Neural cell (in vitro differentiated cells): ENCODE measurements around the gene WDR7. TPM values are rescaled to one million over a fixed set of nuclear protein-coding genes. Genes with fewer than 3 reads are reported as not detected.

Experiments used
- H2AFZ ChIP-seq: fragments of 200-600, 300-800 bp; sonication (generic), shearing (Covaris generic); 2 replicates; pipeline ENCODE4 v1.6.0; 2014; ENCODE audit warnings: low read depth, mild to moderate bottlenecking, antibody characterized with exemption, low read length, moderate library complexity
- H3F3A ChIP-seq: fragments of 200-600 bp; shearing (Covaris generic); 2 replicates; pipeline ENCODE4 v1.6.1; 2016; ENCODE audit warnings: mild to moderate bottlenecking, moderate library complexity, mixed read lengths, antibody characterized with exemption, low read length; ENCODE audit not compliant: insufficient read depth, poor library complexity, severe bottlenecking
- H3K27ac ChIP-seq: fragments of 200-600, 300-800 bp; sonication (generic), shearing (Covaris generic); 2 replicates; pipeline ENCODE4 v1.5.1; 2014; ENCODE audit warnings: mild to moderate bottlenecking, low read length, moderate library complexity
- H3K27me3 ChIP-seq: fragments of 300-800, 200-600 bp; sonication (generic), shearing (Covaris generic); 2 replicates; pipeline ENCODE4 v1.6.0; 2014; ENCODE audit warnings: mild to moderate bottlenecking, low read depth, low read length, moderate library complexity; ENCODE audit not compliant: insufficient read depth
- H3K36me3 ChIP-seq: fragments of 300-800, 200-600 bp; sonication (generic), shearing (Covaris generic); 2 replicates; pipeline ENCODE4 v1.5.1; 2014; ENCODE audit warnings: mild to moderate bottlenecking, antibody characterized with exemption, low read length, moderate library complexity; ENCODE audit not compliant: insufficient read depth
- H3K4me2 ChIP-seq: fragments of 300-800, 200-600 bp; sonication (generic), shearing (Covaris generic); 2 replicates; pipeline ENCODE4 v1.6.0; 2014; ENCODE audit warnings: mild to moderate bottlenecking, low read length
- H3K4me3 ChIP-seq: fragments of 300-800, 200-600 bp; sonication (generic), shearing (Covaris generic); 2 replicates; pipeline ENCODE4 v1.5.1; 2014; ENCODE audit warnings: mild to moderate bottlenecking, low read length, moderate library complexity
- H3K79me2 ChIP-seq: fragments of 200-600 bp; shearing (Covaris generic); replicated peaks from 2 replicates; pipeline ENCODE4 v1.6.0; 2014; ENCODE audit warnings: mild to moderate bottlenecking, low read length, moderate library complexity; ENCODE audit not compliant: insufficient read depth
- H3K9ac ChIP-seq: fragments of 300-800, 200-600 bp; sonication (generic), shearing (Covaris generic); 2 replicates; pipeline ENCODE4 v1.6.1; 2016; ENCODE audit warnings: mild to moderate bottlenecking, low read length, mixed read lengths
- H3K9me2 ChIP-seq: fragments of 200-600 bp; shearing (Covaris generic); 2 replicates; pipeline ENCODE4 v1.6.1; 2016; ENCODE audit warnings: mild to moderate bottlenecking, low read length, mixed read lengths; ENCODE audit not compliant: insufficient read depth
- H3K9me3 ChIP-seq: fragments of 200-600, 300-800 bp; sonication (generic), shearing (Covaris generic); 2 replicates; pipeline ENCODE4 v1.6.1; 2016; ENCODE audit warnings: mild to moderate bottlenecking, mixed run types, low read length, moderate library complexity, mixed read lengths
- H4K20me1 ChIP-seq: fragments of 200-600 bp; shearing (Covaris generic); 2 replicates; pipeline ENCODE4 v1.6.1; 2016; ENCODE audit warnings: mild to moderate bottlenecking, mixed run types; ENCODE audit not compliant: insufficient read depth
- EP300 ChIP-seq: fragments of 450-650 bp; conservative IDR thresholded peaks from 2 replicates; pipeline ENCODE4 v1.6.1; 2014; ENCODE audit warnings: antibody characterized with exemption, mild to moderate bottlenecking, moderate library complexity; ENCODE audit not compliant: poor library complexity, severe bottlenecking
- EZH2 ChIP-seq: fragments of 200-600, 300-800 bp; shearing (Covaris generic), sonication (generic); IDR thresholded peaks from 2 replicates; pipeline ENCODE4 v1.6.1; 2014; ENCODE audit warnings: antibody characterized with exemption, low read length, borderline replicate concordance, mild to moderate bottlenecking; ENCODE audit not compliant: insufficient read depth, poor library complexity, severe bottlenecking
- MXI1 ChIP-seq: fragments of 450-650 bp; conservative IDR thresholded peaks from 2 replicates; pipeline ENCODE4 v1.6.1; 2014; ENCODE audit warnings: antibody characterized with exemption, mild to moderate bottlenecking; ENCODE audit not compliant: poor library complexity, severe bottlenecking
- POLR2AphosphoS5 ChIP-seq: IDR thresholded peaks from 2 replicates; pipeline ENCODE4 v1.6.1; 2012
- RAD21 ChIP-seq: fragments of 450-650 bp; conservative IDR thresholded peaks from 2 replicates; pipeline ENCODE4 v1.6.1; 2014; ENCODE audit warnings: antibody characterized with exemption, mild to moderate bottlenecking, moderate library complexity
- SMC3 ChIP-seq: fragments of 450-650 bp; conservative IDR thresholded peaks from 2 replicates; pipeline ENCODE4 v1.6.1; 2014; ENCODE audit warnings: antibody characterized with exemption, mild to moderate bottlenecking, moderate library complexity; ENCODE audit not compliant: poor library complexity
- TAF1 ChIP-seq: IDR thresholded peaks from 2 replicates; pipeline ENCODE4 v1.6.1; 2012; ENCODE audit warnings: low read depth
- polyA plus RNA-seq: library from polyadenylated mRNA; depleted of rRNA; stranded (reverse); fragments of >200 nt; gene quantifications from 2 replicates; pipeline ENCODE4 v1.2.3, GENCODE V29; 2014
- TF ChIP-seq, protein P1 (sequence below): fragments of 450-650 bp; IDR thresholded peaks from 2 replicates; pipeline ENCODE4 v1.5.1; 2014; ENCODE audit warnings: antibody characterized with exemption, mild to moderate bottlenecking, moderate library complexity; ENCODE audit not compliant: poor library complexity, severe bottlenecking
- TF ChIP-seq, protein P2 (sequence below): IDR thresholded peaks from 2 replicates; pipeline ENCODE4 v1.6.1; 2012; ENCODE audit warnings: borderline replicate concordance

WDR7 gene
- polyA plus RNA-seq, 1 donor from 2014 or later: 15.1 TPM

DNA sequence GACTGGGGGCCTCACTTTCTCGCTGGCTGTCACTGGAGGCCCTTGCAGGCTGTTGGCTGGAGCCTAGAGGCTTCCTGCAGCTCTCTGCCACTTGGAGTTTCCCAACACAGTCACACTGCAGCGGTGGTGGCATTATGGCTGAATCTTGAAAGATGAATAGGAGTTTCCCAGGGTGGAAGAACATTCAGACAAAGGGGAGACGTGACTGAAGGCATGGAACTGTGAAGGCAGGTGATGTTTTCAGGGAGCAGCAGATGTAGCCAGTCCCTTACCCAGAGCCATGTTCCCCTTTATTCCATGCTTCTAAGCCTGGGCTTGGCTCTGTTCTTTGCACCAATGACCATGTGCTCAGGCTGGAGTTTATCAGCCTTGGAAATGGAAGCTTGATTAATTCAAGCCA, 389.0 kb downstream of the WDR7 start:
- H3K9me3 ChIP-seq: no peaks in the 10 kb centered on the region
- H4K20me1 ChIP-seq: no peaks in the 10 kb centered on the region
- TF ChIP-seq EZH2: no peak
- TF ChIP-seq POLR2AphosphoS5: no peak
- TF ChIP-seq, protein P1, sequence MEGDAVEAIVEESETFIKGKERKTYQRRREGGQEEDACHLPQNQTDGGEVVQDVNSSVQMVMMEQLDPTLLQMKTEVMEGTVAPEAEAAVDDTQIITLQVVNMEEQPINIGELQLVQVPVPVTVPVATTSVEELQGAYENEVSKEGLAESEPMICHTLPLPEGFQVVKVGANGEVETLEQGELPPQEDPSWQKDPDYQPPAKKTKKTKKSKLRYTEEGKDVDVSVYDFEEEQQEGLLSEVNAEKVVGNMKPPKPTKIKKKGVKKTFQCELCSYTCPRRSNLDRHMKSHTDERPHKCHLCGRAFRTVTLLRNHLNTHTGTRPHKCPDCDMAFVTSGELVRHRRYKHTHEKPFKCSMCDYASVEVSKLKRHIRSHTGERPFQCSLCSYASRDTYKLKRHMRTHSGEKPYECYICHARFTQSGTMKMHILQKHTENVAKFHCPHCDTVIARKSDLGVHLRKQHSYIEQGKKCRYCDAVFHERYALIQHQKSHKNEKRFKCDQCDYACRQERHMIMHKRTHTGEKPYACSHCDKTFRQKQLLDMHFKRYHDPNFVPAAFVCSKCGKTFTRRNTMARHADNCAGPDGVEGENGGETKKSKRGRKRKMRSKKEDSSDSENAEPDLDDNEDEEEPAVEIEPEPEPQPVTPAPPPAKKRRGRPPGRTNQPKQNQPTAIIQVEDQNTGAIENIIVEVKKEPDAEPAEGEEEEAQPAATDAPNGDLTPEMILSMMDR: no peak

DNA sequence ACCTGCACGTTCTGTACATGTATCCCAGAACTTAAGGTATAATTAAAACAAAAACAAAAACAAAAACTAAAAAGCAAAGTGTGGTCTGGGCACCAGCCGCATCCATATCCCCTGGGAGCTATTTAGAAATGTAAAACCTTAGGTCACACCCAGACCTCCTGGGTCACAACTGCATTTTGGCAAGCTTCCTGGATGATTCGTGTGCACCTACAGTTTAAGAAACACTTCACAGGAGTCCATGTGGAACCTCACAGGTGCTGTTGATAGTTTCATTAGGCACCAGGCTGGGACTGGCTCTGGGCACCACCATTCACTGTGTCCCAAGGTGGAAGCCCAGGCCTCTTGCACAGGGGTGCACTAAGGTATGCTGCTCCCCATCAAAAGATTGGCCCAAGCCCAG, 392.1 kb downstream of the WDR7 start:
- no peaks in the 10 kb centered on the region for H3K9me3 ChIP-seq
- H3K36me3 ChIP-seq: no peaks in the 10 kb centered on the region
- no peaks in the 10 kb centered on the region for H3K9me2 ChIP-seq
- no peaks in the 10 kb centered on the region for H3F3A ChIP-seq
- H2AFZ ChIP-seq: no peak overlapping the region
- no peak overlapping the region for H3K27ac ChIP-seq
- H3K9ac ChIP-seq: no peak overlapping the region
- TF ChIP-seq, protein P1: no peak
- TF ChIP-seq MXI1: no peak
- no peak for TF ChIP-seq SMC3
- TF ChIP-seq EP300: no peak
- TF ChIP-seq RAD21: no peak
- TF ChIP-seq, protein P2, sequence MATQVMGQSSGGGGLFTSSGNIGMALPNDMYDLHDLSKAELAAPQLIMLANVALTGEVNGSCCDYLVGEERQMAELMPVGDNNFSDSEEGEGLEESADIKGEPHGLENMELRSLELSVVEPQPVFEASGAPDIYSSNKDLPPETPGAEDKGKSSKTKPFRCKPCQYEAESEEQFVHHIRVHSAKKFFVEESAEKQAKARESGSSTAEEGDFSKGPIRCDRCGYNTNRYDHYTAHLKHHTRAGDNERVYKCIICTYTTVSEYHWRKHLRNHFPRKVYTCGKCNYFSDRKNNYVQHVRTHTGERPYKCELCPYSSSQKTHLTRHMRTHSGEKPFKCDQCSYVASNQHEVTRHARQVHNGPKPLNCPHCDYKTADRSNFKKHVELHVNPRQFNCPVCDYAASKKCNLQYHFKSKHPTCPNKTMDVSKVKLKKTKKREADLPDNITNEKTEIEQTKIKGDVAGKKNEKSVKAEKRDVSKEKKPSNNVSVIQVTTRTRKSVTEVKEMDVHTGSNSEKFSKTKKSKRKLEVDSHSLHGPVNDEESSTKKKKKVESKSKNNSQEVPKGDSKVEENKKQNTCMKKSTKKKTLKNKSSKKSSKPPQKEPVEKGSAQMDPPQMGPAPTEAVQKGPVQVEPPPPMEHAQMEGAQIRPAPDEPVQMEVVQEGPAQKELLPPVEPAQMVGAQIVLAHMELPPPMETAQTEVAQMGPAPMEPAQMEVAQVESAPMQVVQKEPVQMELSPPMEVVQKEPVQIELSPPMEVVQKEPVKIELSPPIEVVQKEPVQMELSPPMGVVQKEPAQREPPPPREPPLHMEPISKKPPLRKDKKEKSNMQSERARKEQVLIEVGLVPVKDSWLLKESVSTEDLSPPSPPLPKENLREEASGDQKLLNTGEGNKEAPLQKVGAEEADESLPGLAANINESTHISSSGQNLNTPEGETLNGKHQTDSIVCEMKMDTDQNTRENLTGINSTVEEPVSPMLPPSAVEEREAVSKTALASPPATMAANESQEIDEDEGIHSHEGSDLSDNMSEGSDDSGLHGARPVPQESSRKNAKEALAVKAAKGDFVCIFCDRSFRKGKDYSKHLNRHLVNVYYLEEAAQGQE: no peak
- TF ChIP-seq TAF1: no peak
- TF ChIP-seq EZH2: no peak
- TF ChIP-seq POLR2AphosphoS5: no peak
- no peaks in the 10 kb centered on the region for H4K20me1 ChIP-seq
- H3K79me2 ChIP-seq: no peaks in the 10 kb centered on the region
- H3K4me3 ChIP-seq: no peak overlapping the region
- no peak overlapping the region for H3K4me2 ChIP-seq
- H3K27me3 ChIP-seq: no peaks in the 10 kb centered on the region

More for the DNA sequence above, 389.0 kb downstream of the WDR7 start:
- no peaks in the 10 kb centered on the region for H3K9me2 ChIP-seq
- H2AFZ ChIP-seq: no peak overlapping the region
- H3K27ac ChIP-seq: no peak overlapping the region
- no peaks in the 10 kb centered on the region for H3K27me3 ChIP-seq
- H3K4me3 ChIP-seq: no peak overlapping the region
- H3F3A ChIP-seq: no peaks in the 10 kb centered on the region
- no peaks in the 10 kb centered on the region for H3K36me3 ChIP-seq
- H3K9ac ChIP-seq: no peak overlapping the region
- no peaks in the 10 kb centered on the region for H3K79me2 ChIP-seq
- no peak overlapping the region for H3K4me2 ChIP-seq
